HCT116 (cell line): ENCODE measurements around the gene GDF2. TPM values are rescaled to one million over a fixed set of nuclear protein-coding genes. Genes with fewer than 3 reads are reported as not detected.

Source experiments
- ATAC-seq: fragments of 200-7000 bp; cut with Tn5 transposase; 2 replicates; pipeline ENCODE4 v1.9.1; 2020; ENCODE audit warnings: mild to moderate bottlenecking, moderate library complexity
- BruUV-seq: library from RNA; stranded (reverse); fragments of 400-500 nt; replicated peaks from 2 replicates; lab custom pipeline; 2021; lab: Mats Ljungman, UMichigan
- CTCF ChIA-PET: fragments of 300-600 bp; sonication (Branson Sonifier 250); formaldehyde crosslinking; loops from one replicate; lab custom pipeline; 2021; ENCODE audit warnings: antibody characterized with exemption; lab: Charles Lee
- POLR2A ChIA-PET: fragments of 300-600, 350-600 bp; sonication (Branson Sonifier 250); formaldehyde crosslinking; loops from one replicate; lab custom pipeline; 2021; ENCODE audit warnings: antibody characterized with exemption; lab: Charles Lee
- RAD21 ChIA-PET, 2 experiments: fragments of 300-600 bp; sonication (Branson Sonifier 250); formaldehyde crosslinking; loops; one replicate each; lab custom pipeline; 2023; ENCODE audit warnings: low total read pairs in 2 of 2; ENCODE audit not compliant: uncharacterized antibody in 2 of 2, unreplicated experiment in 2 of 2, low non-redundant PET in 1 of 2; lab: Charles Lee
- DNase-seq: peaks from one replicate; pipeline ENCODE4 v3.0.0-alpha.2; 2010; ENCODE audit warnings: low read depth, low spot score
- H2AFZ ChIP-seq: fragments of 200-600 bp; shearing (Covaris generic), sonication (generic); 2 replicates; pipeline ENCODE4 v1.6.1; 2017; ENCODE audit warnings: low read depth, mixed run types, mixed read lengths, antibody characterized with exemption, low read length; ENCODE audit not compliant: poor library complexity, severe bottlenecking
- H3K27ac ChIP-seq: 2 replicates; pipeline ENCODE4 v1.5.1; 2012; ENCODE audit warnings: low read depth, low read length
- H3K27me3 ChIP-seq: fragments of 200-600 bp; sonication (generic); 2 replicates; pipeline ENCODE4 v1.6.1; 2016; ENCODE audit warnings: mixed run types, low read length, mixed read lengths; ENCODE audit not compliant: insufficient read depth
- H3K36me3 ChIP-seq, 2 experiments: fragments of 200-500 bp in 1 of 2; fragments of 200-600 bp in 1 of 2; sonication (Bioruptor generic) in 1 of 2; sonication (generic) in 1 of 2; 2 replicates each; pipeline versions ENCODE4 v1.5.1 to v1.6.1; 2014 to 2016; ENCODE audit warnings: low read length in 2 of 2, inconsistent platforms in 1 of 2, mixed read lengths in 1 of 2, mixed run types in 1 of 2; ENCODE audit not compliant: insufficient read depth in 2 of 2, control insufficient read depth in 1 of 2
- H3K4me1 ChIP-seq, 2 experiments: fragments of 200-600 bp in 1 of 2; sonication (generic) in 1 of 2; 2 replicates each; pipeline versions ENCODE4 v1.5.1 to v1.6.1; 2012 to 2017; ENCODE audit warnings: low read length in 2 of 2, inconsistent platforms in 1 of 2, mild to moderate bottlenecking in 1 of 2, mixed read lengths in 1 of 2, mixed run types in 1 of 2, moderate library complexity in 1 of 2; ENCODE audit not compliant: insufficient read depth in 2 of 2, control insufficient read depth in 1 of 2
- H3K4me2 ChIP-seq: fragments of 200-600 bp; sonication (generic); 2 replicates; pipeline ENCODE4 v1.6.1; 2017; ENCODE audit warnings: mixed run types, low read length, mixed read lengths
- H3K4me3 ChIP-seq, 2 experiments: fragments of 200-600 bp in 1 of 2; sonication (generic) in 1 of 2; replicated peaks in 1 of 2; 2 replicates each; pipeline ENCODE4 v1.5.1; 2011 to 2016; ENCODE audit warnings: low read length in 2 of 2, control low read depth in 1 of 2, low read depth in 1 of 2, mild to moderate bottlenecking in 1 of 2, mixed read lengths in 1 of 2, mixed run types in 1 of 2
- H3K79me2 ChIP-seq: fragments of 200-600 bp; sonication (generic); 2 replicates; pipeline ENCODE4 v1.6.1; 2017; ENCODE audit warnings: mild to moderate bottlenecking, mixed run types, low read length, moderate library complexity, mixed read lengths; ENCODE audit not compliant: insufficient read depth
- H3K9ac ChIP-seq: fragments of 200-600 bp; sonication (generic); 2 replicates; pipeline ENCODE4 v1.6.1; 2016; ENCODE audit warnings: low read length, mixed read lengths
- H3K9me2 ChIP-seq: fragments of 200-600 bp; sonication (generic), shearing (Covaris generic); 2 replicates; pipeline ENCODE4 v1.6.1; 2017; ENCODE audit warnings: mixed run types, mild to moderate bottlenecking, moderate library complexity; ENCODE audit not compliant: insufficient read depth
- H3K9me3 ChIP-seq, 2 experiments: fragments of 200-500 bp in 1 of 2; fragments of 200-600 bp in 1 of 2; sonication (Bioruptor generic) in 1 of 2; sonication (generic) in 1 of 2; 2 replicates each; pipeline ENCODE4 v1.6.1; 2014 to 2017; ENCODE audit warnings: low read length in 2 of 2, mixed read lengths in 2 of 2, inconsistent platforms in 1 of 2, low read depth in 1 of 2, mild to moderate bottlenecking in 1 of 2, mixed run types in 1 of 2, moderate library complexity in 1 of 2; ENCODE audit not compliant: control insufficient read depth in 1 of 2, insufficient read depth in 1 of 2
- H4K20me1 ChIP-seq: fragments of 200-600 bp; sonication (generic), shearing (Covaris generic); 2 replicates; pipeline ENCODE4 v1.6.1; 2017; ENCODE audit warnings: mixed run types, mild to moderate bottlenecking, moderate library complexity; ENCODE audit not compliant: insufficient read depth
- ATF3 ChIP-seq: IDR thresholded peaks from 2 replicates; pipeline ENCODE4 v1.6.1; 2012
- CEBPB ChIP-seq: IDR thresholded peaks from 2 replicates; pipeline ENCODE4 v1.6.1; 2012; ENCODE audit warnings: low read depth
- EGR1 ChIP-seq: IDR thresholded peaks from 2 replicates; pipeline ENCODE4 v1.6.1; 2012; ENCODE audit warnings: low read depth
- ELF1 ChIP-seq: IDR thresholded peaks from 2 replicates; pipeline ENCODE4 v1.6.1; 2012; ENCODE audit warnings: low read depth, borderline replicate concordance
- EZH2 ChIP-seq: fragments of 200-600 bp; sonication (generic); IDR thresholded peaks from 2 replicates; pipeline ENCODE4 v1.6.1; 2017; ENCODE audit warnings: antibody characterized with exemption, mixed run types
- EZH2phosphoT487 ChIP-seq: fragments of 200-600 bp; IDR thresholded peaks from 2 replicates; pipeline ENCODE4 v1.6.1; 2018; ENCODE audit warnings: antibody characterized with exemption, borderline replicate concordance
- FOSL1 ChIP-seq: IDR thresholded peaks from 2 replicates; pipeline ENCODE4 v1.6.1; 2012; ENCODE audit warnings: low read depth
- JUND ChIP-seq: IDR thresholded peaks from 2 replicates; pipeline ENCODE4 v1.6.1; 2012
- MAX ChIP-seq: IDR thresholded peaks from 2 replicates; pipeline ENCODE4 v1.6.1; 2012
- POLR2A ChIP-seq: IDR thresholded peaks from 2 replicates; pipeline ENCODE4 v1.7.0; 2011; ENCODE audit warnings: borderline replicate concordance; ENCODE audit not compliant: insufficient read depth, insufficient read length; ENCODE audit errors: extremely low read depth
- POLR2AphosphoS5 ChIP-seq: IDR thresholded peaks from 2 replicates; pipeline ENCODE4 v1.6.1; 2011; ENCODE audit warnings: mild to moderate bottlenecking, low read depth, low read length, moderate library complexity
- RAD21 ChIP-seq: IDR thresholded peaks from 2 replicates; pipeline ENCODE4 v1.6.1; 2012; ENCODE audit warnings: low read depth, mild to moderate bottlenecking
- SP1 ChIP-seq: IDR thresholded peaks from 2 replicates; pipeline ENCODE4 v1.6.1; 2012; ENCODE audit warnings: low read depth
- SRF ChIP-seq: IDR thresholded peaks from 2 replicates; pipeline ENCODE4 v1.6.1; 2012; ENCODE audit warnings: low read depth
- TCF7L2 ChIP-seq: IDR thresholded peaks from 2 replicates; pipeline ENCODE4 v1.7.0; 2011; ENCODE audit warnings: borderline replicate concordance, inconsistent platforms; ENCODE audit not compliant: insufficient read depth, insufficient read length; ENCODE audit errors: extremely low read depth
- YY1 ChIP-seq: IDR thresholded peaks from 2 replicates; pipeline ENCODE4 v1.6.1; 2011; ENCODE audit warnings: low read length, low read depth, moderate library complexity, mild to moderate bottlenecking; ENCODE audit not compliant: insufficient replicate concordance; ENCODE audit errors: extremely low read depth
- ZBTB33 ChIP-seq: IDR thresholded peaks from 2 replicates; pipeline ENCODE4 v1.6.1; 2011; ENCODE audit warnings: mild to moderate bottlenecking, low read length, moderate library complexity; ENCODE audit not compliant: insufficient replicate concordance; ENCODE audit errors: extremely low read depth
- intact Hi-C: fragments of 100-400 bp; cut with micrococcal nuclease; formaldehyde crosslinking; loops from 2 replicates; pipeline ENCODE4 v1.10.0; 2022
- total RNA-seq: library from RNA; stranded (reverse); gene quantifications from one replicate; pipeline ENCODE4 v1.2.1, GENCODE V29; 2021; ENCODE audit not compliant: unreplicated experiment
- TF ChIP-seq, protein P1 (sequence below), 3 experiments: fragments of 200-600 bp in 1 of 3; sonication (generic) in 1 of 3; IDR thresholded peaks in 2 of 3; conservative IDR thresholded peaks in 1 of 3; 2 replicates each; pipeline ENCODE4 v1.5.1; 2012 to 2017; ENCODE audit warnings: low read depth in 2 of 3, low read length in 2 of 3, antibody characterized with exemption in 1 of 3, borderline replicate concordance in 1 of 3, control low read depth in 1 of 3, mild to moderate bottlenecking in 1 of 3, mixed read lengths in 1 of 3, mixed run types in 1 of 3, moderate library complexity in 1 of 3; ENCODE audit not compliant: insufficient read depth in 1 of 3

GDF2 gene
- total RNA-seq, 1 experiment from 2014 or later: not detected

DNA sequence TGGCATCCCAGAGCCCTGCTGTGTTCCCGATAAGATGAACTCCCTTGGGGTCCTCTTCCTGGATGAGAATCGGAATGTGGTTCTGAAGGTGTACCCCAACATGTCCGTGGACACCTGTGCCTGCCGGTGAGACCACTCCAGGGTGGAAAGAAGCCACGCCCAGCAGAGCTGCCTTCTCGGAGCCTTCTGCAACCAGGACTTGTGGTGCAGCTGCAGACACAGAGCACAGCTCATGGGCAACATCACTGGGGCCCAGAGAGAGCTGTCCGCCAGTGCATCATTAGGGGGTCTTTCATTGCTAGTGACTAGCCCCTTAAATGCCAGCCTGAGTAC is 9.6 kb upstream of the GDF2 start:
- CTCF ChIA-PET: interaction anchor here (1.5 to 4.5 kb wide), 2 partner anchors 265 to 278 kb away, joined by 3 to 51 read pairs; no protein-coding TSS in a partner anchor
- intact Hi-C loops: loop anchor here (1.0 to 2.0 kb wide), 2 partner anchors 266 to 288 kb away; no protein-coding TSS in a partner anchor
- no peaks in the 10 kb centered on the region for H3K79me2 ChIP-seq
- H3K27ac ChIP-seq: no peak overlapping the region
- H4K20me1 ChIP-seq: no peaks in the 10 kb centered on the region
- H3K4me2 ChIP-seq: no peak overlapping the region
- no peaks in the 10 kb centered on the region for H3K36me3 ChIP-seq
- no TSS peak for BruUV-seq
- RAD21 ChIA-PET: interaction anchor here (1.1 to 3.0 kb wide), 4 partner anchors 265 to 288 kb away, joined by 3 to 22 read pairs (median 7); no protein-coding TSS in a partner anchor
- no peaks in the 10 kb centered on the region for H3K9me2 ChIP-seq
- TF ChIP-seq EZH2phosphoT487: no peak
- TF ChIP-seq, protein P1, sequence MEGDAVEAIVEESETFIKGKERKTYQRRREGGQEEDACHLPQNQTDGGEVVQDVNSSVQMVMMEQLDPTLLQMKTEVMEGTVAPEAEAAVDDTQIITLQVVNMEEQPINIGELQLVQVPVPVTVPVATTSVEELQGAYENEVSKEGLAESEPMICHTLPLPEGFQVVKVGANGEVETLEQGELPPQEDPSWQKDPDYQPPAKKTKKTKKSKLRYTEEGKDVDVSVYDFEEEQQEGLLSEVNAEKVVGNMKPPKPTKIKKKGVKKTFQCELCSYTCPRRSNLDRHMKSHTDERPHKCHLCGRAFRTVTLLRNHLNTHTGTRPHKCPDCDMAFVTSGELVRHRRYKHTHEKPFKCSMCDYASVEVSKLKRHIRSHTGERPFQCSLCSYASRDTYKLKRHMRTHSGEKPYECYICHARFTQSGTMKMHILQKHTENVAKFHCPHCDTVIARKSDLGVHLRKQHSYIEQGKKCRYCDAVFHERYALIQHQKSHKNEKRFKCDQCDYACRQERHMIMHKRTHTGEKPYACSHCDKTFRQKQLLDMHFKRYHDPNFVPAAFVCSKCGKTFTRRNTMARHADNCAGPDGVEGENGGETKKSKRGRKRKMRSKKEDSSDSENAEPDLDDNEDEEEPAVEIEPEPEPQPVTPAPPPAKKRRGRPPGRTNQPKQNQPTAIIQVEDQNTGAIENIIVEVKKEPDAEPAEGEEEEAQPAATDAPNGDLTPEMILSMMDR (IDR thresholded peaks at IDR 0.05 in 2 of 3, conservative IDR thresholded peaks at IDR 0.05 in 1 of 3; ENCODE audit: borderline replicate concordance in 1 of 3, insufficient read depth in 1 of 3, low read depth in 2 of 3, low read length in 2 of 3): no peak
- no peak for TF ChIP-seq YY1
- no peak for TF ChIP-seq MAX
- TF ChIP-seq POLR2A: no peak
- TF ChIP-seq POLR2AphosphoS5: no peak
- no peak for TF ChIP-seq ZBTB33
- no peak for TF ChIP-seq FOSL1
- TF ChIP-seq EGR1: no peak
- no peak for TF ChIP-seq SRF
- TF ChIP-seq ATF3: no peak
- no peak for TF ChIP-seq SP1
- TF ChIP-seq CEBPB: no peak
- TF ChIP-seq JUND: no peak
- no peak for TF ChIP-seq RAD21
- TF ChIP-seq ELF1: no peak
- TF ChIP-seq TCF7L2: no peak
- TF ChIP-seq EZH2: no peak
- H3K4me1 ChIP-seq: no peaks in the 10 kb centered on the region; a peak in 1 of 4 replicates
- H2AFZ ChIP-seq: no peak overlapping the region
- no peak for DNase-seq
- peaks cover 3% of the 10 kb centered on the region; the same call in 1 of the 2 replicates for H3K27me3 ChIP-seq
- no peak overlapping the region for H3K9ac ChIP-seq
- H3K9me3 ChIP-seq: no peaks in the 10 kb centered on the region
- POLR2A ChIA-PET: interaction anchor here (1.0 kb wide), 1 partner anchor 265 kb away, joined by 3 read pairs; no protein-coding TSS in a partner anchor
- no peak for ATAC-seq
- no peak overlapping the region for H3K4me3 ChIP-seq
